HCT116 (cell line): ENCODE results near the gene CPN2. TPM values are rescaled to one million over a fixed set of nuclear protein-coding genes. Genes with fewer than 3 reads are reported as not detected.

Experiments used
- ATAC-seq: fragments of 200-7000 bp; cut with Tn5 transposase; 2 replicates; pipeline ENCODE4 v1.9.1; 2020; ENCODE audit warnings: mild to moderate bottlenecking, moderate library complexity
- BruUV-seq: library from RNA; stranded (reverse); fragments of 400-500 nt; replicated peaks from 2 replicates; lab custom pipeline; 2021; lab: Mats Ljungman, UMichigan
- CTCF ChIA-PET: fragments of 300-600 bp; sonication (Branson Sonifier 250); formaldehyde crosslinking; loops from one replicate; lab custom pipeline; 2021; ENCODE audit warnings: antibody characterized with exemption; lab: Charles Lee
- POLR2A ChIA-PET: fragments of 300-600, 350-600 bp; sonication (Branson Sonifier 250); formaldehyde crosslinking; loops from one replicate; lab custom pipeline; 2021; ENCODE audit warnings: antibody characterized with exemption; lab: Charles Lee
- RAD21 ChIA-PET, 2 experiments: fragments of 300-600 bp; sonication (Branson Sonifier 250); formaldehyde crosslinking; loops; one replicate each; lab custom pipeline; 2023; ENCODE audit warnings: low total read pairs in 2 of 2; ENCODE audit not compliant: uncharacterized antibody in 2 of 2, unreplicated experiment in 2 of 2, low non-redundant PET in 1 of 2; lab: Charles Lee
- DNase-seq: peaks from one replicate; pipeline ENCODE4 v3.0.0-alpha.2; 2010; ENCODE audit warnings: low read depth, low spot score
- H2AFZ ChIP-seq: fragments of 200-600 bp; shearing (Covaris generic), sonication (generic); 2 replicates; pipeline ENCODE4 v1.6.1; 2017; ENCODE audit warnings: low read depth, mixed run types, mixed read lengths, antibody characterized with exemption, low read length; ENCODE audit not compliant: poor library complexity, severe bottlenecking
- H3K27ac ChIP-seq: 2 replicates; pipeline ENCODE4 v1.5.1; 2012; ENCODE audit warnings: low read depth, low read length
- H3K27me3 ChIP-seq: fragments of 200-600 bp; sonication (generic); 2 replicates; pipeline ENCODE4 v1.6.1; 2016; ENCODE audit warnings: mixed run types, low read length, mixed read lengths; ENCODE audit not compliant: insufficient read depth
- H3K36me3 ChIP-seq, 2 experiments: fragments of 200-500 bp in 1 of 2; fragments of 200-600 bp in 1 of 2; sonication (Bioruptor generic) in 1 of 2; sonication (generic) in 1 of 2; 2 replicates each; pipeline versions ENCODE4 v1.5.1 to v1.6.1; 2014 to 2016; ENCODE audit warnings: low read length in 2 of 2, inconsistent platforms in 1 of 2, mixed read lengths in 1 of 2, mixed run types in 1 of 2; ENCODE audit not compliant: insufficient read depth in 2 of 2, control insufficient read depth in 1 of 2
- H3K4me1 ChIP-seq, 2 experiments: fragments of 200-600 bp in 1 of 2; sonication (generic) in 1 of 2; 2 replicates each; pipeline versions ENCODE4 v1.5.1 to v1.6.1; 2012 to 2017; ENCODE audit warnings: low read length in 2 of 2, inconsistent platforms in 1 of 2, mild to moderate bottlenecking in 1 of 2, mixed read lengths in 1 of 2, mixed run types in 1 of 2, moderate library complexity in 1 of 2; ENCODE audit not compliant: insufficient read depth in 2 of 2, control insufficient read depth in 1 of 2
- H3K4me2 ChIP-seq: fragments of 200-600 bp; sonication (generic); 2 replicates; pipeline ENCODE4 v1.6.1; 2017; ENCODE audit warnings: mixed run types, low read length, mixed read lengths
- H3K4me3 ChIP-seq, 2 experiments: fragments of 200-600 bp in 1 of 2; sonication (generic) in 1 of 2; replicated peaks in 1 of 2; 2 replicates each; pipeline ENCODE4 v1.5.1; 2011 to 2016; ENCODE audit warnings: low read length in 2 of 2, control low read depth in 1 of 2, low read depth in 1 of 2, mild to moderate bottlenecking in 1 of 2, mixed read lengths in 1 of 2, mixed run types in 1 of 2
- H3K79me2 ChIP-seq: fragments of 200-600 bp; sonication (generic); 2 replicates; pipeline ENCODE4 v1.6.1; 2017; ENCODE audit warnings: mild to moderate bottlenecking, mixed run types, low read length, moderate library complexity, mixed read lengths; ENCODE audit not compliant: insufficient read depth
- H3K9ac ChIP-seq: fragments of 200-600 bp; sonication (generic); 2 replicates; pipeline ENCODE4 v1.6.1; 2016; ENCODE audit warnings: low read length, mixed read lengths
- H3K9me2 ChIP-seq: fragments of 200-600 bp; sonication (generic), shearing (Covaris generic); 2 replicates; pipeline ENCODE4 v1.6.1; 2017; ENCODE audit warnings: mixed run types, mild to moderate bottlenecking, moderate library complexity; ENCODE audit not compliant: insufficient read depth
- H3K9me3 ChIP-seq, 2 experiments: fragments of 200-500 bp in 1 of 2; fragments of 200-600 bp in 1 of 2; sonication (Bioruptor generic) in 1 of 2; sonication (generic) in 1 of 2; 2 replicates each; pipeline ENCODE4 v1.6.1; 2014 to 2017; ENCODE audit warnings: low read length in 2 of 2, mixed read lengths in 2 of 2, inconsistent platforms in 1 of 2, low read depth in 1 of 2, mild to moderate bottlenecking in 1 of 2, mixed run types in 1 of 2, moderate library complexity in 1 of 2; ENCODE audit not compliant: control insufficient read depth in 1 of 2, insufficient read depth in 1 of 2
- H4K20me1 ChIP-seq: fragments of 200-600 bp; sonication (generic), shearing (Covaris generic); 2 replicates; pipeline ENCODE4 v1.6.1; 2017; ENCODE audit warnings: mixed run types, mild to moderate bottlenecking, moderate library complexity; ENCODE audit not compliant: insufficient read depth
- CBX3 ChIP-seq: IDR thresholded peaks from 2 replicates; pipeline ENCODE4 v1.6.1; 2012; ENCODE audit warnings: low read depth
- CEBPB ChIP-seq: IDR thresholded peaks from 2 replicates; pipeline ENCODE4 v1.6.1; 2012; ENCODE audit warnings: low read depth
- EGR1 ChIP-seq: IDR thresholded peaks from 2 replicates; pipeline ENCODE4 v1.6.1; 2012; ENCODE audit warnings: low read depth
- EZH2 ChIP-seq: fragments of 200-600 bp; sonication (generic); IDR thresholded peaks from 2 replicates; pipeline ENCODE4 v1.6.1; 2017; ENCODE audit warnings: antibody characterized with exemption, mixed run types
- EZH2phosphoT487 ChIP-seq: fragments of 200-600 bp; IDR thresholded peaks from 2 replicates; pipeline ENCODE4 v1.6.1; 2018; ENCODE audit warnings: antibody characterized with exemption, borderline replicate concordance
- POLR2A ChIP-seq: IDR thresholded peaks from 2 replicates; pipeline ENCODE4 v1.7.0; 2011; ENCODE audit warnings: borderline replicate concordance; ENCODE audit not compliant: insufficient read depth, insufficient read length; ENCODE audit errors: extremely low read depth
- RAD21 ChIP-seq: IDR thresholded peaks from 2 replicates; pipeline ENCODE4 v1.6.1; 2012; ENCODE audit warnings: low read depth, mild to moderate bottlenecking
- SIN3A ChIP-seq: IDR thresholded peaks from 2 replicates; pipeline ENCODE4 v1.6.1; 2012; ENCODE audit warnings: low read depth
- SP1 ChIP-seq: IDR thresholded peaks from 2 replicates; pipeline ENCODE4 v1.6.1; 2012; ENCODE audit warnings: low read depth
- TCF7L2 ChIP-seq: IDR thresholded peaks from 2 replicates; pipeline ENCODE4 v1.7.0; 2011; ENCODE audit warnings: borderline replicate concordance, inconsistent platforms; ENCODE audit not compliant: insufficient read depth, insufficient read length; ENCODE audit errors: extremely low read depth
- YY1 ChIP-seq: IDR thresholded peaks from 2 replicates; pipeline ENCODE4 v1.6.1; 2011; ENCODE audit warnings: low read length, low read depth, moderate library complexity, mild to moderate bottlenecking; ENCODE audit not compliant: insufficient replicate concordance; ENCODE audit errors: extremely low read depth
- ZFX ChIP-seq: fragments of 450-650 bp; IDR thresholded peaks from 2 replicates; pipeline ENCODE4 v1.6.1; 2017
- ZNF274 ChIP-seq: fragments of 200-500 bp; sonication (Bioruptor generic); IDR thresholded peaks from 2 replicates; pipeline ENCODE4 v1.6.1; 2014; ENCODE audit warnings: mild to moderate bottlenecking, low read depth, low read length, inconsistent platforms
- intact Hi-C: fragments of 100-400 bp; cut with micrococcal nuclease; formaldehyde crosslinking; loops from 2 replicates; pipeline ENCODE4 v1.10.0; 2022
- total RNA-seq: library from RNA; stranded (reverse); gene quantifications from one replicate; pipeline ENCODE4 v1.2.1, GENCODE V29; 2021; ENCODE audit not compliant: unreplicated experiment
- TF ChIP-seq, protein P1 (sequence below): IDR thresholded peaks from 2 replicates; pipeline ENCODE4 v1.6.1; 2011; ENCODE audit warnings: mild to moderate bottlenecking, low read length, moderate library complexity; ENCODE audit not compliant: insufficient replicate concordance; ENCODE audit errors: extremely low read depth
- TF ChIP-seq, protein P2 (sequence below): IDR thresholded peaks from 2 replicates; pipeline ENCODE4 v1.6.1; 2012
- TF ChIP-seq, protein P3 (sequence below): IDR thresholded peaks from 2 replicates; pipeline ENCODE4 v1.6.1; 2012
- TF ChIP-seq, protein P4 (sequence below), 3 experiments: fragments of 200-600 bp in 1 of 3; sonication (generic) in 1 of 3; IDR thresholded peaks in 2 of 3; conservative IDR thresholded peaks in 1 of 3; 2 replicates each; pipeline ENCODE4 v1.5.1; 2012 to 2017; ENCODE audit warnings: low read depth in 2 of 3, low read length in 2 of 3, antibody characterized with exemption in 1 of 3, borderline replicate concordance in 1 of 3, control low read depth in 1 of 3, mild to moderate bottlenecking in 1 of 3, mixed read lengths in 1 of 3, mixed run types in 1 of 3, moderate library complexity in 1 of 3; ENCODE audit not compliant: insufficient read depth in 1 of 3

The CPN2 gene
- total RNA-seq, 1 experiment from 2014 or later, result not detected

DNA sequence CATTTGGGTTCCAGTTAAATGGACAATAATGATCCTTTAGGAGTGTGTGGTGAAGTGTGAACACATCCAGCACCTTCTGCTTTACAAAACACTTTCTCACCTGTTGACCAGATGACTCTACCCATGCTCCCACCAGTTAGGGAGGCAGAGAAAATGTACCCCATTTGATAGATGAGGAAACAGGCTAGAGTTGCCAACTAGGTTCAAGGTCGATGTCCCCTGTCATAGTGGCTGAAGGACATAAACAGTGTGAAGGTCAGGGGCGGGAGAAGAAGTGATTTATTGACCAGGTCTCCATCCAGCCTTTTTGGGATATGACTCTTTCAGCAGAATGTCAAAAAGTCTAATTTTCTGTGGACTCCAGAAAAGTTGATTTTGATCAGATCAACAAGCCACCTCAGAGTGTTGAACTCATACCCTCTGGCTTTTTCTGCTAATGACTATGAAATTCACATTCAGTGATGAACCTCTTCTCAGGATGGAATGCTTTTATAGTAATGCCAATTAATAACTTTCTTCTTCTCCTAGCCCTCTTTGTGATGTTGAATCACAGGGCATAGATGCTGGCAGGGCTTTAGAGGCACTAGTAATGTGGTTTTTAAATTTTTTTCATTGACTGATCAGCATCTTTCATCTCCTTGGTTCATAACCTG is 57.5 kb downstream of the CPN2 start:
- H3K79me2 ChIP-seq, result no peaks in the 10 kb centered on the region
- CTCF ChIA-PET, result interaction anchor here (1.1 kb wide), 1 partner anchor 22 kb away, joined by 5 read pairs; no protein-coding TSS in a partner anchor
- TF ChIP-seq CEBPB (0 out of 2 replicates have a peak, but pooled peaks have one; percentile 13), RAD21 (no peak), YY1 (no peak), SP1 (peak; percentile 50; the same call in 1 of the 2 replicates), ZNF274 (no peak), SIN3A (no peak), EGR1 (no peak), POLR2A (no peak), EZH2phosphoT487 (no peak), EZH2 (no peak), CBX3 (no peak), ZFX (no peak), TCF7L2 (peak; percentile 23)
- TF ChIP-seq, protein P1, sequence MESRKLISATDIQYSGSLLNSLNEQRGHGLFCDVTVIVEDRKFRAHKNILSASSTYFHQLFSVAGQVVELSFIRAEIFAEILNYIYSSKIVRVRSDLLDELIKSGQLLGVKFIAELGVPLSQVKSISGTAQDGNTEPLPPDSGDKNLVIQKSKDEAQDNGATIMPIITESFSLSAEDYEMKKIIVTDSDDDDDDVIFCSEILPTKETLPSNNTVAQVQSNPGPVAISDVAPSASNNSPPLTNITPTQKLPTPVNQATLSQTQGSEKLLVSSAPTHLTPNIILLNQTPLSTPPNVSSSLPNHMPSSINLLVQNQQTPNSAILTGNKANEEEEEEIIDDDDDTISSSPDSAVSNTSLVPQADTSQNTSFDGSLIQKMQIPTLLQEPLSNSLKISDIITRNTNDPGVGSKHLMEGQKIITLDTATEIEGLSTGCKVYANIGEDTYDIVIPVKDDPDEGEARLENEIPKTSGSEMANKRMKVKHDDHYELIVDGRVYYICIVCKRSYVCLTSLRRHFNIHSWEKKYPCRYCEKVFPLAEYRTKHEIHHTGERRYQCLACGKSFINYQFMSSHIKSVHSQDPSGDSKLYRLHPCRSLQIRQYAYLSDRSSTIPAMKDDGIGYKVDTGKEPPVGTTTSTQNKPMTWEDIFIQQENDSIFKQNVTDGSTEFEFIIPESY, result no peak
- TF ChIP-seq, protein P2, sequence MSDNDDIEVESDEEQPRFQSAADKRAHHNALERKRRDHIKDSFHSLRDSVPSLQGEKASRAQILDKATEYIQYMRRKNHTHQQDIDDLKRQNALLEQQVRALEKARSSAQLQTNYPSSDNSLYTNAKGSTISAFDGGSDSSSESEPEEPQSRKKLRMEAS, result no peak
- TF ChIP-seq, protein P3, sequence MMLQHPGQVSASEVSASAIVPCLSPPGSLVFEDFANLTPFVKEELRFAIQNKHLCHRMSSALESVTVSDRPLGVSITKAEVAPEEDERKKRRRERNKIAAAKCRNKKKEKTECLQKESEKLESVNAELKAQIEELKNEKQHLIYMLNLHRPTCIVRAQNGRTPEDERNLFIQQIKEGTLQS, result no peak
- TF ChIP-seq, protein P4, sequence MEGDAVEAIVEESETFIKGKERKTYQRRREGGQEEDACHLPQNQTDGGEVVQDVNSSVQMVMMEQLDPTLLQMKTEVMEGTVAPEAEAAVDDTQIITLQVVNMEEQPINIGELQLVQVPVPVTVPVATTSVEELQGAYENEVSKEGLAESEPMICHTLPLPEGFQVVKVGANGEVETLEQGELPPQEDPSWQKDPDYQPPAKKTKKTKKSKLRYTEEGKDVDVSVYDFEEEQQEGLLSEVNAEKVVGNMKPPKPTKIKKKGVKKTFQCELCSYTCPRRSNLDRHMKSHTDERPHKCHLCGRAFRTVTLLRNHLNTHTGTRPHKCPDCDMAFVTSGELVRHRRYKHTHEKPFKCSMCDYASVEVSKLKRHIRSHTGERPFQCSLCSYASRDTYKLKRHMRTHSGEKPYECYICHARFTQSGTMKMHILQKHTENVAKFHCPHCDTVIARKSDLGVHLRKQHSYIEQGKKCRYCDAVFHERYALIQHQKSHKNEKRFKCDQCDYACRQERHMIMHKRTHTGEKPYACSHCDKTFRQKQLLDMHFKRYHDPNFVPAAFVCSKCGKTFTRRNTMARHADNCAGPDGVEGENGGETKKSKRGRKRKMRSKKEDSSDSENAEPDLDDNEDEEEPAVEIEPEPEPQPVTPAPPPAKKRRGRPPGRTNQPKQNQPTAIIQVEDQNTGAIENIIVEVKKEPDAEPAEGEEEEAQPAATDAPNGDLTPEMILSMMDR (IDR thresholded peaks at IDR 0.05 in 2 of 3, conservative IDR thresholded peaks at IDR 0.05 in 1 of 3; ENCODE audit: borderline replicate concordance in 1 of 3, insufficient read depth in 1 of 3, low read depth in 2 of 3, low read length in 2 of 3), result no peak
- ATAC-seq (no peak), DNase-seq (no peak)
- H3K36me3 ChIP-seq, result no peaks in the 10 kb centered on the region
- H3K9me3 ChIP-seq, result peaks cover 0 to 5% of the 10 kb centered on the region in 2 experiments; a peak in 1 of 4 replicates
- no peaks in the 10 kb centered on the region for H3K27me3 ChIP-seq
- RAD21 ChIA-PET, result no interaction called here
- H3K4me3 ChIP-seq, result no peak overlapping the region
- no peaks in the 10 kb centered on the region for H3K9me2 ChIP-seq
- H4K20me1 ChIP-seq, result no peaks in the 10 kb centered on the region
- intact Hi-C loops, result no loop called here
- no peak overlapping the region for H2AFZ ChIP-seq
- peak overlapping the region; percentile 20 for H3K4me2 ChIP-seq
- no TSS peak for BruUV-seq
- POLR2A ChIA-PET, result interaction anchor here (1.5 kb wide), 1 partner anchor 158 kb away, joined by 3 read pairs; the partner anchor contains the start of gene HES1
- H3K27ac ChIP-seq, result peak overlapping the region; percentile 36; the same call in 1 of the 2 replicates
- no peak overlapping the region for H3K9ac ChIP-seq
- peaks cover 58 to 67% of the 10 kb centered on the region in 2 experiments for H3K4me1 ChIP-seq
